HepG2 (cell line): ENCODE measurements around the gene DPEP1. TPM values are rescaled to one million over a fixed set of nuclear protein-coding genes. Genes with fewer than 3 reads are reported as not detected.

Experiments used
- ATAC-seq: fragments of 200-7000 bp; cut with Tn5 transposase; 3 replicates; pipeline ENCODE4 v1.9.1; 2020; ENCODE audit warnings: mild to moderate bottlenecking, moderate library complexity
- BruUV-seq: library from RNA; stranded (reverse); fragments of 400-500 nt; replicated peaks from 2 replicates; lab custom pipeline; 2021; lab: Mats Ljungman, UMichigan
- CTCF ChIA-PET: fragments of 300-600 bp; formaldehyde crosslinking; extraction: SDS; loops from one replicate; lab custom pipeline; 2021; ENCODE audit warnings: low total read pairs, inconsistent platforms, low intra/inter-chr PET ratio; lab: Yijun Ruan, JAX
- POLR2A ChIA-PET: fragments of 350-600 bp; sonication (Branson Sonifier 250); formaldehyde crosslinking; loops from one replicate; lab custom pipeline; 2020; ENCODE audit warnings: antibody characterized with exemption, inconsistent platforms; lab: Yijun Ruan, JAX
- DNase-seq: peaks from one replicate; pipeline ENCODE4 v3.0.0-alpha.2; 2015; ENCODE audit warnings: low spot score
- FAIRE-seq: peaks from 3 replicates; lab custom pipeline; 2011; peaks lifted over from hg19 to GRCh38; lab: Jason Lieb, UNC
- H2AFZ ChIP-seq: one replicate; pipeline ENCODE4 v1.6.1; 2011; ENCODE audit warnings: low read length, inconsistent platforms
- H3K27ac ChIP-seq: fragments of 300-600 bp; 3 replicates; pipeline ENCODE4 v1.8.0; 2011; ENCODE audit warnings: mixed run types, mild to moderate bottlenecking, mixed read lengths, low read length, inconsistent platforms; ENCODE audit not compliant: insufficient read depth; ENCODE audit errors: extremely low read length
- H3K27me3 ChIP-seq, 2 experiments: fragments of 200-600 bp in 1 of 2; 2 replicates in 1 of 2; 3 replicates in 1 of 2; pipeline versions ENCODE4 v1.6.0 to v1.8.0; 2011; ENCODE audit warnings: low read length in 2 of 2, mild to moderate bottlenecking in 2 of 2, moderate library complexity in 2 of 2, inconsistent platforms in 1 of 2; ENCODE audit not compliant: insufficient read depth in 2 of 2, control insufficient read depth in 1 of 2
- H3K36me3 ChIP-seq, 2 experiments: fragments of 200-600 bp in 1 of 2; replicated peaks in 1 of 2; 2 replicates in 1 of 2; 3 replicates in 1 of 2; pipeline versions ENCODE4 v1.5.1 to v1.8.0; 2011; ENCODE audit warnings: low read length in 2 of 2, inconsistent platforms in 1 of 2; ENCODE audit not compliant: insufficient read depth in 2 of 2, control insufficient read depth in 1 of 2
- H3K4me1 ChIP-seq: 2 replicates; pipeline ENCODE4 v1.5.1; 2012; ENCODE audit warnings: low read length, inconsistent platforms; ENCODE audit not compliant: insufficient read depth
- H3K4me2 ChIP-seq: 2 replicates; pipeline ENCODE4 v1.6.0; 2011; ENCODE audit warnings: low read depth, low read length, inconsistent platforms
- H3K4me3 ChIP-seq, 3 experiments: fragments of 200-600 bp in 1 of 3; sonication (generic), shearing (Covaris generic) in 1 of 3; replicated peaks in 1 of 3; 2 replicates each; pipeline ENCODE4 v1.5.1; 2011 to 2016; ENCODE audit warnings: low read length in 3 of 3, inconsistent platforms in 2 of 3, low read depth in 2 of 3, mild to moderate bottlenecking in 2 of 3, control low read depth in 1 of 3, mixed read lengths in 1 of 3; ENCODE audit not compliant: insufficient read depth in 1 of 3
- H3K79me2 ChIP-seq: one replicate; pipeline ENCODE4 v1.6.1; 2011; ENCODE audit warnings: low read length, inconsistent platforms; ENCODE audit not compliant: insufficient read depth
- H3K9ac ChIP-seq: 2 replicates; pipeline ENCODE4 v1.6.0; 2011; ENCODE audit warnings: mild to moderate bottlenecking, low read depth, low read length, inconsistent platforms; ENCODE audit not compliant: insufficient read depth
- H3K9me3 ChIP-seq: 2 replicates; pipeline ENCODE4 v1.5.1; 2012; ENCODE audit warnings: mild to moderate bottlenecking, low read length
- H4K20me1 ChIP-seq: 2 replicates; pipeline ENCODE4 v1.6.0; 2011; ENCODE audit warnings: inconsistent platforms, mild to moderate bottlenecking, low read length, moderate library complexity; ENCODE audit not compliant: insufficient read depth
- CENPBD1 ChIP-seq: sonication (generic); formaldehyde crosslinking; IDR thresholded peaks from 2 replicates; pipeline ENCODE4 v1.8.0; 2022; ENCODE audit warnings: missing genetic modification reagents, low read depth, mild to moderate bottlenecking, borderline replicate concordance
- FOXM1 ChIP-seq: sonication (generic); formaldehyde crosslinking; IDR thresholded peaks from 2 replicates; pipeline ENCODE4 v1.5.0; 2020; ENCODE audit warnings: missing genetic modification reagents
- HMGXB4 ChIP-seq, 2 experiments: sonication (generic) in 1 of 2; formaldehyde crosslinking in 1 of 2; IDR thresholded peaks; 2 replicates each; pipeline versions ENCODE4 v1.4.0 to v1.6.1; 2018 to 2020; ENCODE audit warnings: missing genetic modification reagents in 2 of 2, borderline replicate concordance in 1 of 2, low read depth in 1 of 2, mild to moderate bottlenecking in 1 of 2, missing biosample characterization in 1 of 2
- HNRNPLL ChIP-seq: fragments of 200-400 bp; formaldehyde crosslinking; IDR thresholded peaks from 2 replicates; pipeline ENCODE4 v1.6.1; 2017; ENCODE audit warnings: mild to moderate bottlenecking, low read depth, low read length; ENCODE audit not compliant: poor library complexity, severe bottlenecking
- HOXA7 ChIP-seq: sonication (generic); formaldehyde crosslinking; IDR thresholded peaks from 2 replicates; pipeline ENCODE4 v1.8.1; 2022; ENCODE audit warnings: mild to moderate bottlenecking, missing genetic modification reagents, moderate library complexity
- IRF2 ChIP-seq: IDR thresholded peaks from 2 replicates; pipeline ENCODE4 v1.6.1; 2018; ENCODE audit warnings: missing genetic modification reagents, missing compliant biosample characterization
- KLF16 ChIP-seq, 2 experiments: sonication (generic) in 1 of 2; formaldehyde crosslinking in 1 of 2; IDR thresholded peaks; 2 replicates each; pipeline versions ENCODE4 v1.6.1 to v1.8.0; 2016 to 2023; ENCODE audit warnings: missing genetic modification reagents in 2 of 2, missing compliant biosample characterization in 1 of 2
- MAX ChIP-seq: IDR thresholded peaks from 2 replicates; pipeline ENCODE4 v1.6.1; 2012; ENCODE audit warnings: inconsistent platforms
- MNT ChIP-seq: fragments of 450-650 bp; IDR thresholded peaks from 2 replicates; pipeline ENCODE4 v1.6.1; 2016
- PBX3 ChIP-seq: sonication (generic); formaldehyde crosslinking; IDR thresholded peaks from 2 replicates; pipeline ENCODE4 v1.8.1; 2023; ENCODE audit warnings: missing genetic modification reagents, inconsistent platforms, borderline replicate concordance
- RARA ChIP-seq: IDR thresholded peaks from 2 replicates; pipeline ENCODE4 v1.6.1; 2016; ENCODE audit warnings: missing genetic modification reagents, missing compliant biosample characterization
- RXRA ChIP-seq: sonication (generic); formaldehyde crosslinking; IDR thresholded peaks from 2 replicates; pipeline ENCODE4 v1.5.1; 2020; ENCODE audit warnings: missing genetic modification reagents
- RXRB ChIP-seq: IDR thresholded peaks from 2 replicates; pipeline ENCODE4 v1.6.1; 2016; ENCODE audit warnings: borderline replicate concordance, missing genetic modification reagents, missing compliant biosample characterization
- TEAD3 ChIP-seq: optimal IDR thresholded peaks from 2 replicates; pipeline ENCODE3; 2016; ENCODE audit warnings: borderline replicate concordance
- ZKSCAN8 ChIP-seq: IDR thresholded peaks from 2 replicates; pipeline ENCODE4 v1.6.1; 2016; ENCODE audit warnings: borderline replicate concordance, missing genetic modification reagents, missing compliant biosample characterization
- ZMAT3 ChIP-seq: sonication (generic); formaldehyde crosslinking; conservative IDR thresholded peaks from 2 replicates; pipeline ENCODE4 v1.7.0; 2021; ENCODE audit warnings: missing genetic modification reagents
- ZNF12 ChIP-seq: sonication (generic); formaldehyde crosslinking; IDR thresholded peaks from 2 replicates; pipeline ENCODE4 v1.5.0; 2020; ENCODE audit warnings: missing genetic modification reagents
- ZNF414 ChIP-seq: sonication (generic); formaldehyde crosslinking; IDR thresholded peaks from 2 replicates; pipeline ENCODE4 v1.5.0; 2020; ENCODE audit warnings: missing genetic modification reagents
- WGBS: methylation state at CpG from one replicate; pipeline ENCODE4 v1.1.6; 2017; ENCODE audit warnings: low lambda C conversion rate; 5-methylcytosine and 5-hydroxymethylcytosine counted together
- in situ Hi-C: cut with HindIII; loops from 2 replicates; pipeline ENCODE4 v1.10.0; 2017; ENCODE audit warnings: low pct_unique_long_range_greater_than_20kb; ENCODE audit not compliant: extremely low pct_ligation_motif_present
- intact Hi-C: fragments of 100-400 bp; cut with micrococcal nuclease; formaldehyde crosslinking; loops from one replicate; pipeline ENCODE4 v1.10.0; 2022; ENCODE audit not compliant: unreplicated experiment
- polyA plus RNA-seq, 8 experiments: library from polyadenylated mRNA; depleted of rRNA in 3 of 8; stranded (reverse) in 7 of 8; unstranded in 1 of 8; fragments of >200 nt; fragmentation: Illumina TruSeq in 4 of 8; extraction: Trizol in 4 of 8; gene quantifications; 2 replicates each; pipeline versions ENCODE4 v1.2.1 to v1.2.3, GENCODE V29; 2011 to 2016; ENCODE audit warnings: low read depth in 4 of 8, missing spikeins in 1 of 8, mixed read lengths in 1 of 8; ENCODE audit not compliant: insufficient read depth in 1 of 8
- total RNA-seq, 5 experiments: library from RNA; depleted of rRNA; stranded (reverse); fragments of >200 nt; fragmentation: Illumina TruSeq; extraction: Trizol; gene quantifications; 2 replicates each; pipeline ENCODE4 v1.2.3, GENCODE V29; 2016; ENCODE audit warnings: low read depth in 1 of 5

Gene DPEP1
- total and polyA plus RNA-seq, 2 of the 13 experiments (the other 11 are each of a cell fraction or from before 2014, with no cell fraction given), result 37.6 to 52.2 TPM

- peaks cover 39% of the 10 kb centered on the region for H3K4me1 ChIP-seq
- peak overlapping the region in 2 of 3 experiments; percentile 11 to 56; a peak in 3 of 6 replicates for H3K4me3 ChIP-seq
- peaks cover 4 to 26% of the 10 kb centered on the region in 2 experiments; a peak in 3 of 5 replicates for H3K27me3 ChIP-seq
- no peaks in the 10 kb centered on the region for H3K79me2 ChIP-seq
- BruUV-seq, result no TSS peak
- ChIA-PET CTCF (no interaction called here), POLR2A (interaction anchor here (0.8 to 1.7 kb wide), 7 partner anchors 9 to 350 kb away, joined by 3 to 16 read pairs (median 4); partner anchors contain the start of gene SPG7)
- peak overlapping the region; percentile 71 for H3K4me2 ChIP-seq
- FAIRE-seq (peak; percentile 95), DNase-seq (peak; percentile 73), ATAC-seq (peak; percentile 36)
- 1% methylated on average over 18 of the region's 19 CpGs for WGBS
- no peak overlapping the region for H2AFZ ChIP-seq
- in situ Hi-C loops (no loop called here), intact Hi-C loops (no loop called here)
- H3K36me3 ChIP-seq, result no peaks in the 10 kb centered on the region
- H3K27ac ChIP-seq, result peak overlapping the region; percentile 66
- no peaks in the 10 kb centered on the region for H3K9me3 ChIP-seq
- no peaks in the 10 kb centered on the region for H4K20me1 ChIP-seq
- peak overlapping the region; percentile 42 for H3K9ac ChIP-seq
- TF ChIP-seq HOXA7 (CRISPR knock-in tag) (no peak), HMGXB4 (CRISPR knock-in tag; IDR thresholded peaks at IDR 0.05; ENCODE audit: borderline replicate concordance in 1 of 2, low read depth in 1 of 2) (peak; percentile 60 to 63; a peak in 3 of 4 replicates), MNT (no peak), RARA (peak; percentile 55; the same call in 1 of the 2 replicates), RXRA (peak; percentile 79), ZNF414 (peak; percentile 85), HNRNPLL (no peak), TEAD3 (no peak), CENPBD1 (no peak), RXRB (peak; percentile 52), MAX (peak; percentile 85), ZNF12 (CRISPR knock-in tag) (peak; percentile 90), ZMAT3 (CRISPR knock-in tag) (peak; percentile 80; the same call in 1 of the 2 replicates), IRF2 (CRISPR knock-in tag) (peak; percentile 65), FOXM1 (CRISPR knock-in tag) (no peak), ZKSCAN8 (0 out of 2 replicates have a peak, but pooled peaks have one; percentile 44), PBX3 (CRISPR knock-in tag) (no peak), KLF16 (CRISPR knock-in tag; IDR thresholded peaks at IDR 0.05) (no peak; a peak in 1 of 4 replicates)
Measured at GRCh38 chr16:89572485-89573205, 40.8 kb upstream of the DPEP1 start.
